ENCODE results near the gene CFAP45.
"Not testable (repeated sequence)": the region's sequence is repeated elsewhere in the genome, so short reads cannot be mapped to it uniquely, and the experiment has no call there.

The CFAP45 gene

GRCh38 chr1:159900755-159901360 is 893 bp upstream of the CFAP45 start:
- DNase-seq = no peak

- not testable (repeated sequence) for DNase-seq
These were observed 331 bp downstream of the CFAP45 start for GRCh38 chr1:159899634-159900033.

GRCh38 chr1:159898527-159898926 is 1.4 kb downstream of the CFAP45 start:
- peak; percentile 7 to 13 for DNase-seq

- DNase-seq = no peak
These were observed 2.0 kb downstream of the CFAP45 start for GRCh38 chr1:159897962-159898361.

GRCh38 chr1:159896546-159896930 is 3.4 kb downstream of the CFAP45 start:
- no peak for DNase-seq

- peak; percentile 31 to 42 for DNase-seq
These were observed 4.0 kb downstream of the CFAP45 start for GRCh38 chr1:159895836-159896545.

GRCh38 chr1:159895286-159895685 is 4.7 kb downstream of the CFAP45 start:
- no peak for DNase-seq

- no peak for DNase-seq
These were observed 7.0 kb downstream of the CFAP45 start for GRCh38 chr1:159892944-159893343.

- peak; percentile 70 to 77 for DNase-seq
These were observed 8.4 kb downstream of the CFAP45 start for GRCh38 chr1:159891275-159892157.

GRCh38 chr1:159890390-159890789 is 9.6 kb downstream of the CFAP45 start:
- DNase-seq = no peak

- peak; percentile 83 to 88 for DNase-seq
These were observed 10.1 kb downstream of the CFAP45 start for GRCh38 chr1:159889821-159890252.

GRCh38 chr1:159889202-159889601 is 10.8 kb downstream of the CFAP45 start:
- DNase-seq = no peak

- no peak for DNase-seq
These were observed 15.7 kb downstream of the CFAP45 start for GRCh38 chr1:159884296-159884695.

GRCh38 chr1:159883134-159883533 is 16.8 kb downstream of the CFAP45 start:
- DNase-seq = no peak

GRCh38 chr1:159882527-159882862 is 17.5 kb downstream of the CFAP45 start:
- DNase-seq = peak; percentile 2 to 6

GRCh38 chr1:159881622-159882526 is 18.1 kb downstream of the CFAP45 start:
- DNase-seq = no peak

GRCh38 chr1:159880430-159880829 is 19.5 kb downstream of the CFAP45 start:
- DNase-seq = peak in 1 of 2 experiments; percentile 4

- peak; percentile 74 to 75 for DNase-seq
These were observed 20.0 kb downstream of the CFAP45 start for GRCh38 chr1:159879977-159880376.

GRCh38 chr1:159879136-159879535 is 20.8 kb downstream of the CFAP45 start:
- DNase-seq = no peak

GRCh38 chr1:159877695-159878444 is 22.1 kb downstream of the CFAP45 start:
- no peak for DNase-seq

- no peak for DNase-seq
These were observed 26.3 kb downstream of the CFAP45 start for GRCh38 chr1:159873530-159874143.
